Forelimb muscle (tissue), 1 donor: ENCODE data around the gene CUEDC2. TPM values are rescaled to one million over a fixed set of nuclear protein-coding genes. Genes with fewer than 3 reads are reported as not detected.

Source experiments
- DNase-seq: peaks from one replicate; pipeline ENCODE4 v3.0.0-alpha.2; 2013; ENCODE audit warnings: low read depth
- polyA plus RNA-seq: library from polyadenylated mRNA; unstranded; fragments of 120-200 nt; gene quantifications from one replicate; pipeline ENCODE4 v1.2.1, GENCODE V29; 2013; ENCODE audit not compliant: insufficient read length

CUEDC2 gene
- 48.0 TPM for polyA plus RNA-seq

- DNase-seq = peak; percentile 88
Observed at GRCh38 chr10:102432162-102432950, at the start of gene CUEDC2. Gene CUEDC2, minus strand, starts transcription at chr10:102432574. Its CDS starts 7,386 bp downstream, at chr10:102425188.

GRCh38 chr10:102480396-102480795 lies 48.0 kb upstream of the CUEDC2 start:
- no peak for DNase-seq

- DNase-seq = no peak
Observed at GRCh38 chr10:102479651-102480050, 47.3 kb upstream of the CUEDC2 start.

GRCh38 chr10:102476466-102477141 lies 44.2 kb upstream of the CUEDC2 start:
- no peak for DNase-seq

- DNase-seq = no peak
Observed at GRCh38 chr10:102475451-102476040, 43.2 kb upstream of the CUEDC2 start.

- no peak for DNase-seq
Observed at GRCh38 chr10:102473445-102474331, 41.3 kb upstream of the CUEDC2 start.

GRCh38 chr10:102470579-102471546 lies 38.5 kb upstream of the CUEDC2 start:
- DNase-seq = no peak

GRCh38 chr10:102468683-102469082 lies 36.3 kb upstream of the CUEDC2 start:
- DNase-seq = no peak

GRCh38 chr10:102467971-102468438 lies 35.6 kb upstream of the CUEDC2 start:
- DNase-seq = no peak

- DNase-seq = no peak
Observed at GRCh38 chr10:102467318-102467717, 34.9 kb upstream of the CUEDC2 start.

GRCh38 chr10:102465466-102465865 lies 33.1 kb upstream of the CUEDC2 start:
- DNase-seq = no peak

- DNase-seq = no peak
Observed at GRCh38 chr10:102463983-102464382, 31.6 kb upstream of the CUEDC2 start.

- no peak for DNase-seq
Observed at GRCh38 chr10:102462512-102463054, 30.2 kb upstream of the CUEDC2 start.

- DNase-seq = no peak
Observed at GRCh38 chr10:102461187-102462054, 29.0 kb upstream of the CUEDC2 start.

- no peak for DNase-seq
Observed at GRCh38 chr10:102460836-102461186, 28.4 kb upstream of the CUEDC2 start.

GRCh38 chr10:102458656-102459055 lies 26.3 kb upstream of the CUEDC2 start:
- DNase-seq = no peak

GRCh38 chr10:102457591-102458150 lies 25.3 kb upstream of the CUEDC2 start:
- no peak for DNase-seq

GRCh38 chr10:102455893-102456471 lies 23.6 kb upstream of the CUEDC2 start:
- DNase-seq = no peak
